Lung (tissue), 12 donors: Measurements from ENCODE around the gene KRTAP12-3. TPM values are rescaled to one million over a fixed set of nuclear protein-coding genes. Genes with fewer than 3 reads are reported as not detected.

Experiments
- ATAC-seq: fragments of 200-7000 bp; cut with Tn5 transposase; one replicate; pipeline ENCODE4 v1.9.1; 2020; ENCODE audit warnings: moderate number of reproducible peaks; ENCODE audit not compliant: insufficient read depth, low FRiP score
- DNase-seq, 3 donors: peaks; one replicate each; pipeline ENCODE4 v3.0.0-alpha.2; 2013 to 2017
- H3K27ac ChIP-seq, 2 donors: one replicate each; pipeline ENCODE4 v1.5.1; 2013; ENCODE audit warnings: mild to moderate bottlenecking in 2 of 2, moderate library complexity in 2 of 2, control low read depth in 1 of 2, inconsistent platforms in 1 of 2, low read depth in 1 of 2, low read length in 1 of 2
- H3K27me3 ChIP-seq, 3 donors: one replicate each; pipeline ENCODE4 v1.5.1; 2013; ENCODE audit warnings: low read length in 2 of 3; ENCODE audit not compliant: control insufficient read depth in 3 of 3, insufficient read depth in 3 of 3
- H3K36me3 ChIP-seq, 4 donors: one replicate each; pipeline ENCODE4 v1.5.1; 2013; ENCODE audit warnings: low read length in 4 of 4, mild to moderate bottlenecking in 1 of 4, moderate library complexity in 1 of 4; ENCODE audit not compliant: control insufficient read depth in 4 of 4, insufficient read depth in 4 of 4
- H3K4me1 ChIP-seq, 5 donors: one replicate each; pipeline ENCODE4 v1.5.1; 2013; ENCODE audit warnings: low read length in 5 of 5, mild to moderate bottlenecking in 2 of 5, moderate library complexity in 1 of 5; ENCODE audit not compliant: control insufficient read depth in 5 of 5, insufficient read depth in 5 of 5
- H3K4me3 ChIP-seq: one replicate; pipeline ENCODE4 v1.5.1; 2013; ENCODE audit warnings: mild to moderate bottlenecking, control low read depth, moderate library complexity
- H3K9ac ChIP-seq, 2 donors: one replicate each; pipeline ENCODE4 v1.5.1; 2013; ENCODE audit warnings: low read length in 2 of 2, control low read depth in 1 of 2; ENCODE audit not compliant: insufficient read depth in 1 of 2
- H3K9me3 ChIP-seq, 4 donors: one replicate each; pipeline ENCODE4 v1.5.1; 2013; ENCODE audit warnings: low read length in 3 of 4, mild to moderate bottlenecking in 1 of 4, moderate library complexity in 1 of 4; ENCODE audit not compliant: control insufficient read depth in 4 of 4, insufficient read depth in 3 of 4
- WGBS, 2 donors: extraction: QIAGEN DNeasy Blood & Tissue Kit; methylation state at CpG; one replicate each; pipeline ENCODE4 v1.1.7; 2013; 5-methylcytosine and 5-hydroxymethylcytosine counted together
- polyA plus RNA-seq, 2 donors: library from polyadenylated mRNA; stranded (reverse); fragments of 200-250 nt; gene quantifications; one replicate each; pipeline ENCODE4 v1.2.1, GENCODE V29; 2013
- total RNA-seq, 2 donors: library from RNA; depleted of rRNA in 1 of 2; stranded (reverse); fragments of >200 nt in 1 of 2; gene quantifications; one replicate each; pipeline ENCODE4 v1.2.1, GENCODE V29; 2014 to 2021
- TF ChIP-seq, protein P1 (sequence below): IDR thresholded peaks from 2 replicates; pipeline ENCODE4 v1.5.1; 2012; ENCODE audit warnings: mild to moderate bottlenecking; ENCODE audit errors: control extremely low read depth, extremely low read depth
- donor health status: control.
- donor health status: control.
- donor health status: Bipolar disorder and iron deficiency.
- donor health status: healthy.
- donor health status: DM: yes; HTN: yes; CAD: no.

The KRTAP12-3 gene
- total and polyA plus RNA-seq, 4 donors: not detected

GRCh38 chr21:44703731-44704635 lies 46.3 kb downstream of the KRTAP12-3 start:
- 40 to 48% methylated on average over 13 of the region's 13 CpGs for WGBS, 2 donors
- H3K27me3 ChIP-seq: peaks cover 22 to 67% (median 36%) of the 10 kb centered on the region in 3 donors
- no peak overlapping the region for H3K27ac ChIP-seq
- peaks cover 0 to 4% (median 0%) of the 10 kb centered on the region in 5 donors for H3K4me1 ChIP-seq
- H3K4me3 ChIP-seq: no peak overlapping the region
- DNase-seq (no peak), ATAC-seq (no peak)
- TF ChIP-seq, protein P1, sequence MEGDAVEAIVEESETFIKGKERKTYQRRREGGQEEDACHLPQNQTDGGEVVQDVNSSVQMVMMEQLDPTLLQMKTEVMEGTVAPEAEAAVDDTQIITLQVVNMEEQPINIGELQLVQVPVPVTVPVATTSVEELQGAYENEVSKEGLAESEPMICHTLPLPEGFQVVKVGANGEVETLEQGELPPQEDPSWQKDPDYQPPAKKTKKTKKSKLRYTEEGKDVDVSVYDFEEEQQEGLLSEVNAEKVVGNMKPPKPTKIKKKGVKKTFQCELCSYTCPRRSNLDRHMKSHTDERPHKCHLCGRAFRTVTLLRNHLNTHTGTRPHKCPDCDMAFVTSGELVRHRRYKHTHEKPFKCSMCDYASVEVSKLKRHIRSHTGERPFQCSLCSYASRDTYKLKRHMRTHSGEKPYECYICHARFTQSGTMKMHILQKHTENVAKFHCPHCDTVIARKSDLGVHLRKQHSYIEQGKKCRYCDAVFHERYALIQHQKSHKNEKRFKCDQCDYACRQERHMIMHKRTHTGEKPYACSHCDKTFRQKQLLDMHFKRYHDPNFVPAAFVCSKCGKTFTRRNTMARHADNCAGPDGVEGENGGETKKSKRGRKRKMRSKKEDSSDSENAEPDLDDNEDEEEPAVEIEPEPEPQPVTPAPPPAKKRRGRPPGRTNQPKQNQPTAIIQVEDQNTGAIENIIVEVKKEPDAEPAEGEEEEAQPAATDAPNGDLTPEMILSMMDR: no peak
- peaks cover 0 to 14% (median 0%) of the 10 kb centered on the region in 4 donors for H3K9me3 ChIP-seq
- H3K9ac ChIP-seq: no peak overlapping the region
- H3K36me3 ChIP-seq: no peaks in the 10 kb centered on the region

- Histone ChIP-seq H3K9me3 (peaks cover 0 to 16% (median 0%) of the 10 kb centered on the region in 4 donors), H3K4me3 (no peak overlapping the region), H3K9ac (no peak overlapping the region), H3K4me1 (peaks cover 0 to 8% (median 5%) of the 10 kb centered on the region in 5 donors), H3K27me3 (peaks cover 26 to 73% (median 38%) of the 10 kb centered on the region in 3 donors), H3K36me3 (no peaks in the 10 kb centered on the region), H3K27ac (no peak overlapping the region)
- ATAC-seq (no peak), DNase-seq (no peak)
- TF ChIP-seq, protein P1: no peak
- 22 to 37% methylated on average over 13 of the region's 13 CpGs for WGBS, 2 donors
Measured at GRCh38 chr21:44704636-44705001, 46.9 kb downstream of the KRTAP12-3 start.

DNA sequence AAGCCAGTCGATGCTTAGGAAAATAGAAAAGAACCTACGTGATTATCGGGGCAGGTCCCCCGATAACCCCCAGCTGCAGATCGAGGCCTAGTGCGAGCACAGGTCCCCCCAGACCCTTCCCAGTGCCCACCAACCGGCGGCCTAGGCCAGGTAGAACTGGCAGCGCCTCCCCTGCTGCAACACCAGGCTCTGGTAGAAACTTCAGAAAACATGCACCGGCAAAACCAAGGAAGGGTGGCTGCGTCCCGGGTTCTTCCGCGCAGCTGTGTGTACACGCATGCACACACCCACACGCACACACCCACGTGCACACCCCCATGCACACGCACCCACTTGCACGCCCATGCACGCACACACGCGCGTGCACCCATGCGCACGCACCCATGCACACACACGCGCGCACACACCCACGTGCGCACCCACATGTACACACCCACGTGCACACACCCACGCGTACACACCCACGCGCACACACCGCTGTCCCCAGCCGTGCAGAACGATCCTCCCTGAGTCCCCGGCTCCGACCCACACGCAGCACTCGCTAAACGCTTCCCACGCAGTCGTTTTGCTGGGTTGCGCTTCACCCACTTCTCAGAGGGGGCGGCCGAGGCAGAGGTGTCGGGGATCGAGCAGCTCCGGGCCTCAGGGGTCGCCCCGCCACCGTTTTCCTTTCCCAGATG lies 48.4 kb downstream of the KRTAP12-3 start:
- H3K9ac ChIP-seq: no peak overlapping the region
- no peak for DNase-seq
- H3K4me3 ChIP-seq: no peak overlapping the region
- H3K9me3 ChIP-seq: peaks cover 0 to 16% (median 0%) of the 10 kb centered on the region in 4 donors
- WGBS, 2 donors: 7 to 15% methylated on average over 42 to 54 of the region's 54 CpGs
- H3K36me3 ChIP-seq: no peaks in the 10 kb centered on the region
- ATAC-seq: no peak
- H3K4me1 ChIP-seq: peaks cover 0 to 21% (median 8%) of the 10 kb centered on the region in 5 donors
- no peak overlapping the region for H3K27ac ChIP-seq
- TF ChIP-seq, protein P1: no peak
- peaks cover 35 to 83% (median 45%) of the 10 kb centered on the region in 3 donors for H3K27me3 ChIP-seq
